Duodenal mucosa (tissue), 2 donors: Measurements from ENCODE around the gene MTA1.

Experiments used
- H3K27ac ChIP-seq: one replicate; pipeline ENCODE4 v1.7.0; 2013; ENCODE audit warnings: low read depth, low read length
- H3K27me3 ChIP-seq, 2 donors: one replicate each; pipeline ENCODE4 v1.7.0; 2013; ENCODE audit warnings: low read length in 2 of 2, control low read depth in 1 of 2; ENCODE audit not compliant: insufficient read depth in 2 of 2, control insufficient read depth in 1 of 2
- H3K36me3 ChIP-seq, 2 donors: one replicate each; pipeline ENCODE4 v1.7.0; 2013; ENCODE audit warnings: low read length in 2 of 2, control low read depth in 1 of 2; ENCODE audit not compliant: insufficient read depth in 2 of 2, control insufficient read depth in 1 of 2
- H3K4me1 ChIP-seq, 2 donors: one replicate each; pipeline ENCODE4 v1.7.0; 2013; ENCODE audit warnings: low read length in 2 of 2, control low read depth in 1 of 2; ENCODE audit not compliant: insufficient read depth in 2 of 2, control insufficient read depth in 1 of 2
- H3K4me3 ChIP-seq, 2 donors: one replicate each; pipeline ENCODE4 v1.7.0; 2013; ENCODE audit warnings: low read length in 2 of 2, low read depth in 1 of 2
- H3K9ac ChIP-seq, 2 donors: one replicate each; pipeline ENCODE4 v1.7.0; 2013; ENCODE audit warnings: low read length in 2 of 2, low read depth in 1 of 2
- H3K9me3 ChIP-seq, 2 donors: one replicate each; pipeline ENCODE4 v1.7.0; 2013; ENCODE audit warnings: low read length in 2 of 2, control low read depth in 1 of 2; ENCODE audit not compliant: control insufficient read depth in 1 of 2

Gene MTA1

DNA sequence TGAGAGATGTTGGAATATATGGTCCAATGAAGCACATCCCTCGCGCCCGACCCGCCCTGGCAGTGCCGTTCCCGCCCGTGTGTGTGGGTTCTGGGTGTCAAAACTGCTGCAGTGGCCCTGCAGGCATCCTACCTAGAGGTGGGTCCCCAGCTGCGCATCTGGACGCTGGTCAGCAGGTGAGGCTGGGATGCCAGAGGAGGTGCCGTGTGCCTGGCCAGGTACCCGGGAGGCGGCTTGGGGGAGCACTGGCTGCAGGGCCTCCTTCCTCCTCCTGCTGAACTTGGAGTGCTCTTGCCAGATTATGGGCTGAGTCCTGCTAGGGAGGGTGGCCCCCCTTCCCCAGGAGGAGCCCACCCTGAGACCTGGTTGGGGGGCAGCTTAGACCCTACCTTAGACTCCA, 5.2 kb downstream of the MTA1 start:
- Histone ChIP-seq H3K9me3 (no peaks in the 10 kb centered on the region), H3K36me3 (peaks cover 0 to 5% of the 10 kb centered on the region in 2 donors), H3K4me3 (no peak overlapping the region), H3K4me1 (peaks cover 6 to 20% of the 10 kb centered on the region in 2 donors), H3K27ac (no peak overlapping the region), H3K27me3 (no peaks in the 10 kb centered on the region), H3K9ac (no peak overlapping the region)

DNA sequence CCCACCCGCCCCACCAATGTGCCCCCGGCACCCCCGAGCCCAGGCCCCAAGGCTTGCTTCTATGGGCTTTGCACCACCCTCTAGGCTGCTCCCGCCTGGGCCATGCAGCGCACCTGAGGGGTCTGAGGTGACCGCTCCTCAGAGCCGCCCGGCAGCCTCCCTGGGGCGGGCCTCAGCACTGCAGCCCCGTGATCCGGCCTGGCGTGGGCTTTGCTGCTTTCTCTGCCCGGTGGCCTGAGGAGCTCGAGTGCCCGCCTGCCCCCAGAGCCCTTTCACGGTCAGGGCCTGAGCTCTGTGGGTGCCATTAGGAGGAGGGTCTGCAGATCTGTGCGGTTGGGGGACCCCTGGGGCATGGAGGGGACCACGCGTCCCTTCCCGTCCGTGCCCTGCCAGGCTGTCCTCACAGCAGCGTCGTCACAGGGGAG, 6.2 kb downstream of the MTA1 start:
- H3K27ac ChIP-seq = no peak overlapping the region
- no peaks in the 10 kb centered on the region for H3K27me3 ChIP-seq
- H3K36me3 ChIP-seq = peaks cover 0 to 8% of the 10 kb centered on the region in 2 donors
- no peak overlapping the region for H3K9ac ChIP-seq
- H3K9me3 ChIP-seq = no peaks in the 10 kb centered on the region
- H3K4me1 ChIP-seq = peaks cover 6 to 14% of the 10 kb centered on the region in 2 donors
- H3K4me3 ChIP-seq = no peak overlapping the region

GRCh38 chr14:105426416-105427130, 6.9 kb downstream of the MTA1 start:
- H3K4me3 ChIP-seq = no peak overlapping the region
- no peaks in the 10 kb centered on the region for H3K27me3 ChIP-seq
- no peak overlapping the region for H3K27ac ChIP-seq
- H3K36me3 ChIP-seq = peaks cover 0 to 8% of the 10 kb centered on the region in 2 donors
- H3K4me1 ChIP-seq = peaks cover 6% of the 10 kb centered on the region in 2 donors
- no peaks in the 10 kb centered on the region for H3K9me3 ChIP-seq
- no peak overlapping the region for H3K9ac ChIP-seq

GRCh38 chr14:105427412-105427811, 7.8 kb downstream of the MTA1 start:
- Histone ChIP-seq H3K27ac (no peak overlapping the region), H3K36me3 (peaks cover 0 to 8% of the 10 kb centered on the region in 2 donors), H3K9me3 (no peaks in the 10 kb centered on the region), H3K27me3 (no peaks in the 10 kb centered on the region), H3K4me3 (no peak overlapping the region), H3K4me1 (no peaks in the 10 kb centered on the region), H3K9ac (no peak overlapping the region)

- Histone ChIP-seq H3K36me3 (peaks cover 0 to 8% of the 10 kb centered on the region in 2 donors), H3K4me1 (no peaks in the 10 kb centered on the region), H3K9ac (no peak overlapping the region), H3K4me3 (no peak overlapping the region), H3K9me3 (no peaks in the 10 kb centered on the region), H3K27me3 (no peaks in the 10 kb centered on the region), H3K27ac (no peak overlapping the region)
These were observed 8.4 kb downstream of the MTA1 start for GRCh38 chr14:105427936-105428485.

- no peak overlapping the region for H3K9ac ChIP-seq
- no peak overlapping the region for H3K4me3 ChIP-seq
- H3K27ac ChIP-seq = no peak overlapping the region
These were observed 10.4 kb downstream of the MTA1 start for GRCh38 chr14:105430042-105430441.

GRCh38 chr14:105430565-105430964, 10.9 kb downstream of the MTA1 start:
- no peaks in the 10 kb centered on the region for H3K27me3 ChIP-seq
- H3K36me3 ChIP-seq = peaks cover 0 to 8% of the 10 kb centered on the region in 2 donors
- no peaks in the 10 kb centered on the region for H3K4me1 ChIP-seq
- H3K4me3 ChIP-seq = no peak overlapping the region
- H3K27ac ChIP-seq = no peak overlapping the region
- no peak overlapping the region for H3K9ac ChIP-seq
- H3K9me3 ChIP-seq = no peaks in the 10 kb centered on the region

More at GRCh38 chr14:105430042-105430441, 10.4 kb downstream of the MTA1 start:
- H3K4me1 ChIP-seq = no peaks in the 10 kb centered on the region
- H3K36me3 ChIP-seq = peaks cover 0 to 8% of the 10 kb centered on the region in 2 donors
- no peaks in the 10 kb centered on the region for H3K9me3 ChIP-seq
- H3K27me3 ChIP-seq = no peaks in the 10 kb centered on the region

DNA sequence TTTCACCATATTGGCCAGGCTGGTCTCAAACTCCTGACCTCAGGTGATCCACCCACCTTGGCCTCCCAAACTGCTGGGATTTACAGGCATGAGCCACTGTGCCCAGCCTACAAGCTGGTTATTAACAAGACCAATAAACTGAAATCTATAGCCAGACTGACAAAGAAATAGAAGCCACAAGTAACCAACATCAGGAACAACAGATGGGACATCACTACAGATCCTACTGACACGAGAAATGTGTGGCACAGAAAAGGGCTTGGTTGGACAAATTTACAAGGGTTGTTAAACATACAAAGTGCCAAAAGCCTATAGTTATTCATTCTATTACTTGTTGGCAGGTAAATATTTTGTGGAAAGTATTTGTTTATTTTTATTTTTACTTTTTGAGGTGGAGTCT, 11.6 kb downstream of the MTA1 start:
- Histone ChIP-seq H3K9ac (no peak overlapping the region), H3K4me3 (no peak overlapping the region), H3K4me1 (no peaks in the 10 kb centered on the region), H3K36me3 (peaks cover 0 to 8% of the 10 kb centered on the region in 2 donors), H3K27me3 (no peaks in the 10 kb centered on the region), H3K27ac (no peak overlapping the region), H3K9me3 (no peaks in the 10 kb centered on the region)

DNA sequence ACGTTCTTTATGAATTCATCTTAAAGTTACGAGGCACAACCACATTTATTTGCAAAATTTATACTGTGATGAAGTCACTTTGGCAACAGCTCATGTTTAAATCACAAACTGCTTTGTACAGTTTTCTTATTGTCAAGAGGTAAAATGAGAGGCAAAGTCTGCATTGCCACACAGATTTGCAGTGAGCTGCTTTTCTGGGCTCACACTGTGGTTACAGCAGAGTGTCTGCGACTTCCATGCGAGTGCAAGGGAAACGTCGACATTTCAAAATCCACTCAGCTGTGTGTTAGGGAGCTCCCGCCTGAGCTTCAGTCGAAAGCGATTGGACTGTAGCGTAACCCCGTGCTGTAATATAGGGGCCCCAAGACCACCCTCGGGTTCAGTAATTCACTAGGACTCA, 13.0 kb downstream of the MTA1 start:
- H3K27ac ChIP-seq = no peak overlapping the region
- peaks cover 0 to 4% of the 10 kb centered on the region in 2 donors for H3K36me3 ChIP-seq
- H3K27me3 ChIP-seq = no peaks in the 10 kb centered on the region
- no peaks in the 10 kb centered on the region for H3K4me1 ChIP-seq
- no peaks in the 10 kb centered on the region for H3K9me3 ChIP-seq
- no peak overlapping the region for H3K4me3 ChIP-seq
- no peak overlapping the region for H3K9ac ChIP-seq

GRCh38 chr14:105433161-105433605, 13.6 kb downstream of the MTA1 start:
- no peaks in the 10 kb centered on the region for H3K27me3 ChIP-seq
- no peak overlapping the region for H3K27ac ChIP-seq
- no peak overlapping the region for H3K9ac ChIP-seq
- no peaks in the 10 kb centered on the region for H3K9me3 ChIP-seq
- no peaks in the 10 kb centered on the region for H3K4me1 ChIP-seq
- H3K4me3 ChIP-seq = no peak overlapping the region
- peaks cover 0 to 4% of the 10 kb centered on the region in 2 donors for H3K36me3 ChIP-seq
